Esophagus squamous epithelium (tissue), 5 donors: ENCODE measurements around the gene NXPE4. TPM values are rescaled to one million over a fixed set of nuclear protein-coding genes. Genes with fewer than 3 reads are reported as not detected.

ENCODE experiments used
- DNase-seq: peaks from one replicate; lab custom pipeline; 2025; lab: John Stamatoyannopoulos, UW
- H3K27ac ChIP-seq, 4 donors: fragments of 200-600 bp; sonication (generic); one replicate each; pipeline ENCODE4 v1.5.1; 2016 to 2019; ENCODE audit warnings: mild to moderate bottlenecking in 1 of 4
- H3K27me3 ChIP-seq, 4 donors: fragments of 200-600 bp; sonication (generic); 1 replicate in 3 of 4; 2 replicates in 1 of 4; pipeline versions ENCODE4 v1.5.1 to v1.6.0; 2017 to 2021; ENCODE audit warnings: antibody characterized with exemption in 1 of 4
- H3K36me3 ChIP-seq, 3 donors: fragments of 200-600 bp; sonication (generic); one replicate each; pipeline ENCODE4 v1.5.1; 2016 to 2019
- H3K4me1 ChIP-seq, 3 donors: fragments of 200-600 bp; sonication (generic); one replicate each; pipeline ENCODE4 v1.5.1; 2017 to 2019
- H3K4me3 ChIP-seq, 4 donors: fragments of 200-600 bp; sonication (generic); 1 replicate in 3 of 4; 2 replicates in 1 of 4; pipeline ENCODE4 v1.5.1; 2016 to 2019; ENCODE audit warnings: mild to moderate bottlenecking in 2 of 4, moderate library complexity in 1 of 4
- H3K9me3 ChIP-seq, 3 donors: fragments of 200-600 bp; sonication (generic); one replicate each; pipeline ENCODE4 v1.5.1; 2016 to 2019
- CTCF ChIP-seq, 6 experiments: fragments of 450-650 bp in 4 of 6; fragments of 200-600 bp in 2 of 6; sonication (generic) in 2 of 6; IDR thresholded peaks; one replicate each; pipeline ENCODE4 v1.5.1; 2016 to 2019; ENCODE audit warnings: antibody characterized with exemption in 6 of 6, mild to moderate bottlenecking in 4 of 6, moderate library complexity in 4 of 6
- POLR2A ChIP-seq, 4 donors: fragments of 450-650 bp; IDR thresholded peaks; one replicate each; pipeline ENCODE4 v1.6.1; 2017; ENCODE audit warnings: antibody characterized with exemption in 4 of 4, mild to moderate bottlenecking in 4 of 4, moderate library complexity in 3 of 4
- WGBS, 2 donors: methylation state at CpG; one replicate each; pipeline ENCODE4 v1.1.5; 2018; 5-methylcytosine and 5-hydroxymethylcytosine counted together
- intact Hi-C: fragments of 100-400 bp; cut with DNase I; formaldehyde crosslinking; loops from one replicate; pipeline ENCODE4 v1.15.0; 2022
- total RNA-seq, 4 donors: library from RNA; depleted of rRNA; stranded (reverse); fragments of >200 nt; gene quantifications; one replicate each; pipeline ENCODE4 v1.1.0, GENCODE V29; 2016
- donor health status: DM: yes; HTN: yes; CAD: no.

The NXPE4 gene
- total RNA-seq, 4 donors from 2014 or later: 0.15 TPM; not detected in 3

- Histone ChIP-seq H3K27me3 (no peaks in the 10 kb centered on the region), H3K9me3 (peaks cover 0 to 34% (median 20%) of the 10 kb centered on the region in 3 donors), H3K27ac (no peak overlapping the region), H3K36me3 (no peaks in the 10 kb centered on the region), H3K4me1 (no peaks in the 10 kb centered on the region), H3K4me3 (no peak overlapping the region)
- no peak for DNase-seq
- TF ChIP-seq POLR2A (IDR thresholded peaks at IDR 0.05) (no peak), CTCF (IDR thresholded peaks at IDR 0.05) (no peak)
- intact Hi-C loops: no loop called here
- whole genome bisulfite sequencing, 2 donors: 76 to 79% methylated on average over 3 of the region's 3 CpGs
These were observed 8.1 kb downstream of the NXPE4 start for GRCh38 chr11:114587398-114587953.

GRCh38 chr11:114586797-114587196 lies 8.8 kb downstream of the NXPE4 start:
- DNase-seq: no peak
- Histone ChIP-seq H3K36me3 (no peaks in the 10 kb centered on the region), H3K4me3 (no peak overlapping the region), H3K27me3 (no peaks in the 10 kb centered on the region), H3K9me3 (peaks cover 0 to 34% (median 20%) of the 10 kb centered on the region in 3 donors), H3K27ac (no peak overlapping the region), H3K4me1 (no peaks in the 10 kb centered on the region)
- intact Hi-C loops: no loop called here
- TF ChIP-seq CTCF (IDR thresholded peaks at IDR 0.05): peak in 1 of 6 experiments; percentile 13
- no peak for TF ChIP-seq POLR2A (IDR thresholded peaks at IDR 0.05)
- whole genome bisulfite sequencing, 2 donors: 82 to 91% methylated on average over 5 of the region's 5 CpGs

- WGBS, 2 donors: 0 to 33% methylated on average over 1 of the region's 1 CpG
These were observed 23.9 kb downstream of the NXPE4 start for GRCh38 chr11:114571712-114572111.

GRCh38 chr11:114569801-114570200 lies 25.8 kb downstream of the NXPE4 start:
- Histone ChIP-seq H3K4me3 (no peak overlapping the region), H3K27ac (no peak overlapping the region), H3K4me1 (no peaks in the 10 kb centered on the region), H3K27me3 (no peaks in the 10 kb centered on the region), H3K9me3 (no peaks in the 10 kb centered on the region), H3K36me3 (no peaks in the 10 kb centered on the region)
- no peak for DNase-seq
- intact Hi-C loops: no loop called here
- TF ChIP-seq CTCF (IDR thresholded peaks at IDR 0.05) (no peak), POLR2A (IDR thresholded peaks at IDR 0.05) (no peak)
- 69 to 86% methylated on average over 3 of the region's 3 CpGs for WGBS, 2 donors

More at GRCh38 chr11:114571712-114572111, 23.9 kb downstream of the NXPE4 start:
- Histone ChIP-seq H3K27ac (no peak overlapping the region), H3K4me3 (no peak overlapping the region), H3K9me3 (peaks cover 0 to 2% (median 0%) of the 10 kb centered on the region in 3 donors), H3K27me3 (no peaks in the 10 kb centered on the region), H3K36me3 (no peaks in the 10 kb centered on the region), H3K4me1 (no peaks in the 10 kb centered on the region)
- no peak for DNase-seq
- no peak for TF ChIP-seq CTCF (IDR thresholded peaks at IDR 0.05)
- no peak for TF ChIP-seq POLR2A (IDR thresholded peaks at IDR 0.05)
- intact Hi-C loops: no loop called here

GRCh38 chr11:114566276-114566675 lies 29.3 kb downstream of the NXPE4 start:
- H3K36me3 ChIP-seq: no peaks in the 10 kb centered on the region
- TF ChIP-seq CTCF (IDR thresholded peaks at IDR 0.05) (no peak), POLR2A (IDR thresholded peaks at IDR 0.05) (no peak)
- no peak for DNase-seq
- intact Hi-C loops: no loop called here
- no peaks in the 10 kb centered on the region for H3K4me1 ChIP-seq
- no peaks in the 10 kb centered on the region for H3K9me3 ChIP-seq
- H3K27me3 ChIP-seq: no peaks in the 10 kb centered on the region
- no peak overlapping the region for H3K4me3 ChIP-seq
- WGBS, 2 donors: 41 to 68% methylated on average over 2 of the region's 2 CpGs
- no peak overlapping the region for H3K27ac ChIP-seq
